GM12892 (cell line): Measurements from ENCODE around the gene ERCC6.

ENCODE experiments used
- POLR2A ChIP-seq: IDR thresholded peaks from 2 replicates; pipeline ENCODE4 v1.6.1; 2011; ENCODE audit warnings: low read depth, low read length, control low read depth
- POLR2AphosphoS5 ChIP-seq: IDR thresholded peaks from 2 replicates; pipeline ENCODE4 v1.6.1; 2011; ENCODE audit warnings: low read depth, low read length, control low read depth
- TAF1 ChIP-seq: IDR thresholded peaks from 2 replicates; pipeline ENCODE4 v1.6.1; 2011; ENCODE audit warnings: low read depth, mild to moderate bottlenecking, control low read depth, low read length, borderline replicate concordance

- TF ChIP-seq POLR2A, result no peak
- no peak for TF ChIP-seq POLR2AphosphoS5
- TF ChIP-seq TAF1, result no peak
These were observed 33.7 kb upstream of the ERCC6 start for GRCh38 chr10:49572594-49573114.
